GM13977 (cell line): ENCODE results near the gene SUN2.

Source experiments
- DNase-seq: peaks from one replicate; pipeline ENCODE4 v3.0.0; 2012; ENCODE audit warnings: low spot score
- CTCF ChIP-seq: IDR thresholded peaks from 2 replicates; pipeline ENCODE4 v1.5.1; 2012; ENCODE audit warnings: mild to moderate bottlenecking, control low read depth; ENCODE audit not compliant: insufficient read depth; ENCODE audit errors: extremely low read depth, missing control alignments
- in situ Hi-C: fragments of 300-500 bp; cut with MboI; formaldehyde crosslinking; loops from one replicate; pipeline ENCODE4 v1.12.0; 2022; ENCODE audit warnings: low sequenced_read_pairs, low pct_unique_long_range_greater_than_20kb, mixed read lengths, inconsistent platforms; ENCODE audit not compliant: unreplicated experiment

Gene SUN2

GRCh38 chr22:38755155-38755910 lies 465 bp downstream of the SUN2 start:
- DNase-seq, result peak; percentile 81
- in situ Hi-C loops, result no loop called here
- no peak for TF ChIP-seq CTCF

- DNase-seq, result peak; percentile 65
- in situ Hi-C loops, result no loop called here
- no peak for TF ChIP-seq CTCF
These were observed 1.0 kb downstream of the SUN2 start for GRCh38 chr22:38754751-38755154.

- in situ Hi-C loops, result no loop called here
- no peak for TF ChIP-seq CTCF
- DNase-seq, result no peak
These were observed 1.6 kb downstream of the SUN2 start for GRCh38 chr22:38753948-38754750.

- peak; percentile 87 for DNase-seq
- no peak for TF ChIP-seq CTCF
These were observed 4.1 kb downstream of the SUN2 start for GRCh38 chr22:38751422-38752346.

GRCh38 chr22:38751066-38751421 lies 4.8 kb downstream of the SUN2 start:
- DNase-seq, result no peak
- in situ Hi-C loops, result no loop called here
- no peak for TF ChIP-seq CTCF

More at GRCh38 chr22:38751422-38752346, 4.1 kb downstream of the SUN2 start:
- in situ Hi-C loops, result no loop called here

GRCh38 chr22:38750638-38751037 lies 5.2 kb downstream of the SUN2 start:
- in situ Hi-C loops, result no loop called here
- no peak for DNase-seq
- no peak for TF ChIP-seq CTCF
